Measurements from ENCODE around the gene GCN1.

DNA sequence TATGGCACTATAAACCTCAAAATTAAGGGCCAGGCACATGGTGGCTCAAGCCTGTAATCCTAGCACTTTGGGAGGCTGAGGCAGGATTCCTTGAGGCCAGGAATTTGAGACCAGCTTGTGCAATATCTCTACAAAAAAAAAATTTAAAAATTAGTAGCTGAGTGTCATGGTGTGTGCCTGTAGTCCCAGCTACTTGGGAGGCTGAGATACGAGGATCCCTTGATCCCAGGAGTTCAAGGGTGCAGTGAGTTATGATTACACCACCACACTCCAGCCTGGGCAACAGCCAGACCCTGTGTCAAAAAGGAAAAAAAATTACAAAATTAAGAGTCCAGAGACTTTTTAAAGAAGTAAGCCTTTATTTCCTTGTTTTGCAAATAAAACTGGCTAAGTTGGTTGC, 1.8 kb upstream of the GCN1 start:
- TF ChIP-seq, protein P1, sequence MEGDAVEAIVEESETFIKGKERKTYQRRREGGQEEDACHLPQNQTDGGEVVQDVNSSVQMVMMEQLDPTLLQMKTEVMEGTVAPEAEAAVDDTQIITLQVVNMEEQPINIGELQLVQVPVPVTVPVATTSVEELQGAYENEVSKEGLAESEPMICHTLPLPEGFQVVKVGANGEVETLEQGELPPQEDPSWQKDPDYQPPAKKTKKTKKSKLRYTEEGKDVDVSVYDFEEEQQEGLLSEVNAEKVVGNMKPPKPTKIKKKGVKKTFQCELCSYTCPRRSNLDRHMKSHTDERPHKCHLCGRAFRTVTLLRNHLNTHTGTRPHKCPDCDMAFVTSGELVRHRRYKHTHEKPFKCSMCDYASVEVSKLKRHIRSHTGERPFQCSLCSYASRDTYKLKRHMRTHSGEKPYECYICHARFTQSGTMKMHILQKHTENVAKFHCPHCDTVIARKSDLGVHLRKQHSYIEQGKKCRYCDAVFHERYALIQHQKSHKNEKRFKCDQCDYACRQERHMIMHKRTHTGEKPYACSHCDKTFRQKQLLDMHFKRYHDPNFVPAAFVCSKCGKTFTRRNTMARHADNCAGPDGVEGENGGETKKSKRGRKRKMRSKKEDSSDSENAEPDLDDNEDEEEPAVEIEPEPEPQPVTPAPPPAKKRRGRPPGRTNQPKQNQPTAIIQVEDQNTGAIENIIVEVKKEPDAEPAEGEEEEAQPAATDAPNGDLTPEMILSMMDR (IDR thresholded peaks at IDR 0.05) = no peak
- TF ChIP-seq ZBTB21 (CRISPR knock-in tag; IDR thresholded peaks at IDR 0.05; ENCODE audit: borderline replicate concordance) (no peak), NR3C1 (CRISPR knock-in tag; conservative IDR thresholded peaks at IDR 0.05; ENCODE audit: low read depth) (no peak), CREB1 (CRISPR knock-in tag; IDR thresholded peaks at IDR 0.05) (no peak), ETV6 (CRISPR knock-in tag; IDR thresholded peaks at IDR 0.05) (no peak), RELA (CRISPR knock-in tag; IDR thresholded peaks at IDR 0.05; ENCODE audit: borderline replicate concordance) (no peak), ESRRA (CRISPR knock-in tag; IDR thresholded peaks at IDR 0.05; ENCODE audit: borderline replicate concordance) (no peak)
- TF ChIP-seq, protein P2, sequence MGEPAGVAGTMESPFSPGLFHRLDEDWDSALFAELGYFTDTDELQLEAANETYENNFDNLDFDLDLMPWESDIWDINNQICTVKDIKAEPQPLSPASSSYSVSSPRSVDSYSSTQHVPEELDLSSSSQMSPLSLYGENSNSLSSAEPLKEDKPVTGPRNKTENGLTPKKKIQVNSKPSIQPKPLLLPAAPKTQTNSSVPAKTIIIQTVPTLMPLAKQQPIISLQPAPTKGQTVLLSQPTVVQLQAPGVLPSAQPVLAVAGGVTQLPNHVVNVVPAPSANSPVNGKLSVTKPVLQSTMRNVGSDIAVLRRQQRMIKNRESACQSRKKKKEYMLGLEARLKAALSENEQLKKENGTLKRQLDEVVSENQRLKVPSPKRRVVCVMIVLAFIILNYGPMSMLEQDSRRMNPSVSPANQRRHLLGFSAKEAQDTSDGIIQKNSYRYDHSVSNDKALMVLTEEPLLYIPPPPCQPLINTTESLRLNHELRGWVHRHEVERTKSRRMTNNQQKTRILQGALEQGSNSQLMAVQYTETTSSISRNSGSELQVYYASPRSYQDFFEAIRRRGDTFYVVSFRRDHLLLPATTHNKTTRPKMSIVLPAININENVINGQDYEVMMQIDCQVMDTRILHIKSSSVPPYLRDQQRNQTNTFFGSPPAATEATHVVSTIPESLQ (CRISPR knock-in tag; IDR thresholded peaks at IDR 0.05) = no peak
- TF ChIP-seq, protein P3, sequence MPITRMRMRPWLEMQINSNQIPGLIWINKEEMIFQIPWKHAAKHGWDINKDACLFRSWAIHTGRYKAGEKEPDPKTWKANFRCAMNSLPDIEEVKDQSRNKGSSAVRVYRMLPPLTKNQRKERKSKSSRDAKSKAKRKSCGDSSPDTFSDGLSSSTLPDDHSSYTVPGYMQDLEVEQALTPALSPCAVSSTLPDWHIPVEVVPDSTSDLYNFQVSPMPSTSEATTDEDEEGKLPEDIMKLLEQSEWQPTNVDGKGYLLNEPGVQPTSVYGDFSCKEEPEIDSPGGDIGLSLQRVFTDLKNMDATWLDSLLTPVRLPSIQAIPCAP (CRISPR knock-in tag; IDR thresholded peaks at IDR 0.05) = no peak
